Uterus (tissue), 4 donors: Measurements from ENCODE around the gene APPL1. TPM values are rescaled to one million over a fixed set of nuclear protein-coding genes. Genes with fewer than 3 reads are reported as not detected.

Experiments used
- DNase-seq, 2 donors: peaks; one replicate each; pipeline ENCODE4 v3.0.0-alpha.2; 2019 to 2020
- H3K27ac ChIP-seq, 2 donors: fragments of 200-600 bp; sonication (generic); 1 replicate in 1 of 2; 2 replicates in 1 of 2; pipeline ENCODE4 v1.5.1; 2016 to 2018
- H3K27me3 ChIP-seq, 2 donors: fragments of 200-600 bp; sonication (generic); one replicate each; pipeline ENCODE4 v1.5.1; 2018 to 2019; ENCODE audit warnings: control low read depth in 1 of 2
- H3K36me3 ChIP-seq, 2 donors: fragments of 200-600 bp; sonication (generic); one replicate each; pipeline ENCODE4 v1.5.1; 2019; ENCODE audit warnings: control low read depth in 1 of 2
- H3K4me1 ChIP-seq, 2 donors: fragments of 200-600 bp; sonication (generic); one replicate each; pipeline ENCODE4 v1.5.1; 2018 to 2019; ENCODE audit warnings: control low read depth in 1 of 2
- H3K4me3 ChIP-seq, 2 donors: fragments of 200-600 bp; sonication (generic); 1 replicate in 1 of 2; 2 replicates in 1 of 2; pipeline ENCODE4 v1.5.1; 2018 to 2019; ENCODE audit warnings: mild to moderate bottlenecking in 1 of 2
- H3K9me3 ChIP-seq, 2 donors: fragments of 200-600 bp; sonication (generic); one replicate each; pipeline ENCODE4 v1.5.1; 2019; ENCODE audit warnings: control low read depth in 1 of 2
- CTCF ChIP-seq, 4 experiments: fragments of 200-600 bp in 2 of 4; fragments of 450-650 bp in 2 of 4; sonication (generic) in 2 of 4; IDR thresholded peaks; one replicate each; pipeline ENCODE4 v1.5.1; 2016 to 2019; ENCODE audit warnings: antibody characterized with exemption in 4 of 4, mild to moderate bottlenecking in 2 of 4, moderate library complexity in 1 of 4
- POLR2A ChIP-seq, 2 donors: fragments of 450-650 bp; IDR thresholded peaks; one replicate each; pipeline ENCODE4 v1.6.1; 2016; ENCODE audit warnings: antibody characterized with exemption in 2 of 2, mild to moderate bottlenecking in 1 of 2, moderate library complexity in 1 of 2
- intact Hi-C: fragments of 100-400 bp; cut with DNase I; formaldehyde crosslinking; loops from one replicate; pipeline ENCODE4 v1.15.1; 2023; ENCODE audit warnings: low total_unique reads
- total RNA-seq, 4 donors: library from RNA; depleted of rRNA in 3 of 4; stranded (reverse); fragments of >200 nt in 3 of 4; gene quantifications; one replicate each; pipeline versions ENCODE4 v1.1.0 to v1.2.4, GENCODE V29; 2014 to 2023
- donor health status: DM: yes; HTN: yes; CAD: no.

APPL1 gene
- total RNA-seq, 4 donors from 2014 or later = 25.4 to 114 (median 51.7) TPM

- H3K27me3 ChIP-seq = no peaks in the 10 kb centered on the region
- no peaks in the 10 kb centered on the region for H3K36me3 ChIP-seq
- H3K4me3 ChIP-seq = no peak overlapping the region
- H3K9me3 ChIP-seq = no peaks in the 10 kb centered on the region
- H3K4me1 ChIP-seq = no peaks in the 10 kb centered on the region
- no peak overlapping the region for H3K27ac ChIP-seq
- TF ChIP-seq POLR2A (IDR thresholded peaks at IDR 0.05) (no peak), CTCF (IDR thresholded peaks at IDR 0.05) (no peak)
- intact Hi-C loops = no loop called here
- no peak for DNase-seq
Observed at GRCh38 chr3:57279685-57280084, 52.2 kb downstream of the APPL1 start.

GRCh38 chr3:57281715-57282114, 54.2 kb downstream of the APPL1 start:
- Histone ChIP-seq H3K27me3 (no peaks in the 10 kb centered on the region), H3K9me3 (no peaks in the 10 kb centered on the region), H3K27ac (no peak overlapping the region), H3K4me3 (no peak overlapping the region), H3K36me3 (no peaks in the 10 kb centered on the region), H3K4me1 (no peaks in the 10 kb centered on the region)
- intact Hi-C loops = no loop called here
- TF ChIP-seq POLR2A (IDR thresholded peaks at IDR 0.05) = no peak
- TF ChIP-seq CTCF (IDR thresholded peaks at IDR 0.05) = no peak
- no peak for DNase-seq

- no peak overlapping the region for H3K27ac ChIP-seq
- H3K27me3 ChIP-seq = no peaks in the 10 kb centered on the region
- H3K4me1 ChIP-seq = no peaks in the 10 kb centered on the region
- no peak for DNase-seq
- no peaks in the 10 kb centered on the region for H3K36me3 ChIP-seq
- H3K4me3 ChIP-seq = no peak overlapping the region
- intact Hi-C loops = no loop called here
- H3K9me3 ChIP-seq = no peaks in the 10 kb centered on the region
- TF ChIP-seq POLR2A (IDR thresholded peaks at IDR 0.05) (no peak), CTCF (IDR thresholded peaks at IDR 0.05) (no peak)
Observed at GRCh38 chr3:57283334-57283733, 55.8 kb downstream of the APPL1 start.

- H3K27ac ChIP-seq = no peak overlapping the region
- TF ChIP-seq CTCF (IDR thresholded peaks at IDR 0.05) (no peak), POLR2A (IDR thresholded peaks at IDR 0.05) (no peak)
- DNase-seq = no peak
- no peaks in the 10 kb centered on the region for H3K9me3 ChIP-seq
- H3K4me1 ChIP-seq = no peaks in the 10 kb centered on the region
- no peak overlapping the region for H3K4me3 ChIP-seq
- H3K36me3 ChIP-seq = no peaks in the 10 kb centered on the region
- no peaks in the 10 kb centered on the region for H3K27me3 ChIP-seq
- intact Hi-C loops = no loop called here
Observed at GRCh38 chr3:57287205-57287604, 59.7 kb downstream of the APPL1 start.

GRCh38 chr3:57288403-57288802, 60.9 kb downstream of the APPL1 start:
- Histone ChIP-seq H3K4me1 (no peaks in the 10 kb centered on the region), H3K4me3 (no peak overlapping the region), H3K9me3 (no peaks in the 10 kb centered on the region), H3K27ac (no peak overlapping the region), H3K27me3 (no peaks in the 10 kb centered on the region), H3K36me3 (no peaks in the 10 kb centered on the region)
- no peak for DNase-seq
- intact Hi-C loops = no loop called here
- TF ChIP-seq CTCF (IDR thresholded peaks at IDR 0.05) (no peak), POLR2A (IDR thresholded peaks at IDR 0.05) (no peak)
